GM21717 (cell line): Measurements from ENCODE around the gene AQP5.

Experiments used
- ATAC-seq: cut with Tn5 transposase; IDR thresholded peaks from one replicate; pipeline ENCODE4 v1.9.1; 2021; ENCODE audit warnings: mild to moderate bottlenecking, moderate library complexity; ENCODE audit not compliant: unreplicated experiment

AQP5 gene

GRCh38 chr12:49961111-49961922 lies at the start of gene AQP5:
AQP5 (plus strand) TSS chr12:49961872; CDS start chr12:49962018, 146 bp downstream.
- ATAC-seq = no peak

GRCh38 chr12:49912345-49913255 lies 49.1 kb upstream of the AQP5 start:
- no peak for ATAC-seq

DNA sequence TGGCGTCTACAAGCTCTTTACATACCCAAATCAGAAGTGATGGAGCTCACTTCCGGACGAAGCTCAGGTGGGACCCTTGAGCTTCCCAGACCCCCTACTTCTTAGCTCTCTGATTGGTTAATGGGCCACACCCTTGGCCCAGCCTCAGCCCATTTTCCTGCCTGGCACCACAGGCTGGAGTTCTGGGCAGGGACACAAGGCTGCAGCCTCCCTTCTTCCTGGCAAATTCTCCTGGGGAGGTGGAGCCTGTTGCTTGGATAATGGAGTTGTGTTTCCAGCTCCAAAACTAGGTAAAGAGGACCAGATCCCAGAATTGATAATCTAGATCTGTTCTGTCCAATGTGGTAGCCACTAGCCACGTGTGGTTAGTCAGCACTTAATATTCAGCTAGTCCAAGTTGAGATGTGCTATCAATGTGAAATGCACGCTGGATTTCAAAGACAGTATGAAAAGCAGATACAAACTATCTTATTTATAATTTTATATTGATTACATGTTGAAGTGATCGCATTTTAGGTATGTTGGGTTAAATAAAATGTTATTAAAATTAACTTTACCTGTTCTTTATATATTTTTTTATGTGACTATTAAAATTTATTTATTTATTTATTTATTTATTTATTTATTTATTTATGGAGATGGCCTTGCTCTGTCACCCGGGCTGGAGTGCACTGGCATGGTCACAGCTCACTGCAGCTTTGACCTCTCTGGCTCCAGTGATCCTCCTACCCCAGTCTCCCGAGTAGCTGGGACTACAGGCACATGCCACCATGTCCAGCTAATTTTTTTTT lies 45.3 kb upstream of the AQP5 start:
- no peak for ATAC-seq

DNA sequence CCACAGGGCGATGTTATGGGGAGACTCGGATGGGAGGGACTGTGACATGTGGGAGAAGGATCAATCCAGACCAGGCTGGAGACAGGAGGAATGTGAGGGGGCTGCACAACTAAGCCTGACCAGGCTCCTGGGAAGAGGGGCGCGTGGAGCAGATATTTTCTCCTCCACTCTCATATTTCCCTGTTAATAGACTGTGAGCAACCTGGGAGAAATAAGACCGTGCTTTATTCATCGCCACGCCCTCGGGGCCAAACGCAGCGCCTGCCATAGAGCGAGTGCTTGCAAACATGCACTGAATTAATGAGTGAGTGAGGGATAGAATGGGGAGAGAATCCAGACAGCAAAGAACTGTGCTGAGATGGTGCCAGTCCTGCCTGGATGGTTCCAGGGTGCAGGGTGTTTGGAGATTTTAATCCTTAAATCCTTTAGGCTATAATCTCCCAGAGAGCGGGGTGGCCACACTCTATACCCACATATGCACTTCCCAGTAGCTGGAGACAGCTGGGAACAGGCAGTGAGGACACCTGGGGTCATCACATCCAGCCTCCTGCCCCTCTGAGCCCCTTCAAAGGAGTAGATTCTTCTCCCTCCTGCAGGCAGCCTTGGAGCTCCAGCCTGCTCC lies 44.4 kb upstream of the AQP5 start:
- ATAC-seq = no peak

GRCh38 chr12:49917788-49918173 lies 43.9 kb upstream of the AQP5 start:
- ATAC-seq = no peak

DNA sequence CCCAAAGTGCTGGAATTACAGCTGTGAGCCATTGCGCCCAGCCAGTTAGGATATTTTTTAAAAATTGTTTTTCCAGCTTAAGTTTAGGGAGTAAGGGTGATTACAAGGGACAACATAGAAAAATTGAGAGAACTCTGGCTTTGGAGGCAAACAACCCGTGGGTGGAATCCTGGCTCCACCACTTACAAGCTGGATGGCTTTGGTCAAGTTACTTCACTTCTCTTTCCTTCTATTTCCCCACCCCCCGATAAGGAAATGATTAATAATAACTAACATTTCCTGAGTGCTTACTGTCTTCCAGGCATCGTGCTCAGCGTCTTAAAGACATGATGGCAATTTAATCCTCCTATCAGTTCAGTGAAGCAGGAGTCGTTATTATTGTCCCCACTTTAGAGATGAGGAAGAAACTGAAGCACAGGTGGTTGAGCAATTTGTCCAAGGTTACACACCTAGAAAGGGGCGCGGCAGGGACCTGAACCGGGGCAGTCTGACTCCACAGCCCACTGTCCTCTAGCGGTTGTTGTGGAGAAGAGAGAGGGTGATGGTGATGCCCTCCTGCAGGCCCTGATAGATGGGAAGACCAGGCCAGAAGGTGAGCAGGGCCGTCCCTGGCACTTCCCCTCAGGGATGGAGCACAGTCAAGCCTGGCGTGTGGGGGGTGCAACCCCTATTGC lies 41.3 kb upstream of the AQP5 start:
- no peak for ATAC-seq

- ATAC-seq = no peak
Measured at GRCh38 chr12:49920915-49921286, 40.8 kb upstream of the AQP5 start.

- ATAC-seq = no peak
Measured at GRCh38 chr12:49921299-49921698, 40.4 kb upstream of the AQP5 start.

- no peak for ATAC-seq
Measured at GRCh38 chr12:49921936-49922335, 39.7 kb upstream of the AQP5 start.

- ATAC-seq = no peak
Measured at GRCh38 chr12:49922349-49923034, 39.2 kb upstream of the AQP5 start.

DNA sequence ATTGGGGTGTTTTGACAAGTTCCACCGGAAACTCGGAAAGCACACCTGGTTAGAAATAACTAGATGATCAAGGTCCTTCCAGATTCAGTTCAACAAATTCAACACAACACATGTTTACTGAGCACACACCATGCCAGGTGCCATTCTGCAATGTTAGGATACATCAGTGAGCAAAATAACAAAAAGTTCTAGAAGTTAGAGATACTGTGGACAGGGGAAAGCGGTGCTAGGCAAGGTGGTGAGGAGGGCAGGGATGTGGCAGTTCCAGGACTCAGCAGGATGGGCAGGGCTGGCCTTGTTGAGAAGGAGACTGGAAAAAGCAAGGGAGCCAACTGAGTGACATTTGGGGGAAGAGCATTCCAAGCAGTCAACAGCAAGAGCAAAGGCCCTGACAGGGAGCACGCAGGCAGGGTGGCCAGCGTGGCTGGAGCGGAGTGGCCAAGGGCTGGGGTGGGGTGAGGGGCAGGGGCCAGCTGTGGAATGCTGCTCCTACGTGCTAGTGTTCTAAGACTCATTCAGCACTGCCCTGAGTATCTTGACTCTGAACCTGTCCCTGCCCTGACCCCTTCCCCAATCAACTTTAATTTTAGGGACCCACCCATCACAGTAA lies 38.5 kb upstream of the AQP5 start:
- ATAC-seq = no peak

GRCh38 chr12:49923880-49924556 lies 37.7 kb upstream of the AQP5 start:
- ATAC-seq = no peak

GRCh38 chr12:49924628-49925246 lies 36.9 kb upstream of the AQP5 start:
- no peak for ATAC-seq

DNA sequence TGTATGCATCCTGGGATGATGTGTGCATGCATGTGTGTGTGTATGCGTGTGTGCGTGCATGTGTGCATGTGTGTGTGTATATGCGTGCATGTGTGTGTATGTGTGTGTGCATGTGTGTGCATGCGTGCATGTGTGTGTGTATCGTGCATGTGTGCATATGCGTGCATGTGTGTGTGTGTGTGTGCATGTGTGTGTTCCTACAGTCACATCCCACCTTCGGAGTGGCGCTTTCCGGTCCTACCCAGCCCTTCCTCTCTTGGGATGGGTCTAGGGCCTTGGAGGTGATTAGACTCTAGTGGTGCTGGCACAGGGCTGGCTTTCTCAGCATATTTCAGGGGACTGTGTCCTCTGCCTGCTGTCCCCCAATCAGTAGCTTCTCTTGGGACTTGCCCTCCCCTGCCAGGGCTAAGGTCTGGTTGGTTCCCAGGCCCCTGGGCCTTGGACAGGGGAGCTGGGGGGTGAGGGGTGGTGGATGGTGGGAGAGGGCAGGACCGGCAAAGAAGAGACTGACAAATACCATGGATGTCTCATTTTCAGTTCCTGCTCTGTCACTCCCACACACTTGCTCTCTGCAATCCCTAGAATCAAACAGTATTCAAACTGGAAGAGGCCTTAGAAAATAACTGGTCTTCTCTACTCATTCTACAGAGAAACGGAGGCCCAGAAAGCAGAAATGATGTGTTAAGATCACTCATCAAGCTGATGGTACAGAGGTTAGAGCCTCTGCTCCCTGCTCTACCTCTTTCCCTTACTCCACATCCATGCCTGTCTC lies 36.1 kb upstream of the AQP5 start:
- ATAC-seq = no peak

DNA sequence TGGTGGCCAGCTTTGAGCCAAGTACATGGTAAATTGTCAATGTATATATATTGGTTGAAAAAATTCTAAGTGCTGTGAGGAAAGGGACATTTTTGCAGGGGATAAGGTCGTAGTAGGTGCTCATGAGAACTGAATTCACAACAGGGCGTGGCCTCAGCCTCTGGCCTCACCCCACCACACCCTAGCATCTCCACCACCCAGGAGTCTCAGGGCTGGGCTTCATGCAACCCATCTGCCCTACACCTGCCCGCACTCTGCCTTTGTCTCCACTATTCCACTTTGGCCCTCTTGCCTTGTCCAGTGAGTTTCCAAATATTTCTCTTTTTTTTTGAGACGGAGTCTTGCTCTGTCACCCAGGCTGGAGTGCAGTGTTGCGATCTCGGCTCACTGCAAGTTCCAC lies 33.2 kb upstream of the AQP5 start:
- no peak for ATAC-seq

DNA sequence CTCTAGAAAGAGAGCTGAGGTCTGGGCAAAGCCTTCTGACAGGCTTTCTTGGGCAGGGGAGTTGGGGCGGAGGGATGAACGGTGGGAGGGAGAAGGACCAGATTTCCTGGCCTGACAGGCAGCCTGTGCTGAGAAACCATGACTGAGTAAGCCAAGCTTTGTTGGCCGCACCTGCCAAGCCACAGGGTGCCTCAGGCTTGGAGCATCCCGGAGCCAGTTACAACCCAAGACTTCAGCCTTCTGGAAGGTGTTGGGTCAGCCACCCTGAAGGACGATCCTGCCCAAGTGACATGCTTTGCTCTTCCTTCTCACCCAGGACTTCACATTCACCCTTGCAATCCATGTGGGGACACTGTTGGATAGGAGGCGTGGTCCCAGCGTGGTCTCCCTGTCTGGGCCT lies 32.1 kb upstream of the AQP5 start:
- no peak for ATAC-seq

DNA sequence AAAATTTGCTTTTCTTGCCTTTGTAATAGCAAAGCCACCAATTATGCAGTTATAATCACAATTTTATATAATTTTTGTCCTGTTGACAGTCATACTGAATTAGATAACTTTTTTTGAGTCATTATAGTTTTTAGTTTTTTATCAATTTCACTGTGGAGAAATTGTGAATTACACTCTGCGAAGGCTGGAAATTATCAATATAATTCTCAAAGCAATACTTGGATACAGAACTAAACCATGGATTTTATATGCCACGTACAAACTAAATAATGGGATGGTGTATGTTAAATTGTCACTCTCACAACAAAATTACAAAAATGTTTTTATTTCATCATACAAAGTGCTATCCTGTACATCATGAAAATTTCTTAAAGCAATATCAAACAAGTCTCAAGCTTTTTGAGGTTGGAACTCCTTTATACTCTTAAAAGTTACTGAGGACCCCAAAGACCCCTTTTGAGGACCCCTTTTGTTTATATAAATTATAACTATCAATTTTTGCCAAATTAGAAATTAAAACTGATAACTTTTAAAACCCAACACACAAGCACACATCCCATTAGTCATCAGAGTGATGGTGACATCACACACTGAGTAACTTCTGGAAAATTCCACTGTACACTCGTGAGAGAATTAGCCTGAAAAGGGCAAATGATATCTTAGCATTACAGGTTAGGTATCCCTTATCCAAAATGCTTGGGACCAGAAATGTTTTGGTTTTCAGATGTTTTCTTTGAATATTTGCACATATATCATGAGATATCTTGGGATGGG lies 31.0 kb upstream of the AQP5 start:
- ATAC-seq = no peak
